SH-SY5Y (cell line): ENCODE results near the gene PSME3IP1.

Experiments used
- GATA2 ChIP-seq: IDR thresholded peaks from 2 replicates; pipeline ENCODE4 v1.6.1; 2011; ENCODE audit warnings: mild to moderate bottlenecking, low read depth, low read length
- GATA3 ChIP-seq: IDR thresholded peaks from 2 replicates; pipeline ENCODE4 v1.6.1; 2011; ENCODE audit warnings: low read depth, mild to moderate bottlenecking, low read length, moderate library complexity

Gene PSME3IP1

GRCh38 chr16:57146040-57146647 is 39.7 kb downstream of the PSME3IP1 start:
- no peak for TF ChIP-seq GATA2
- TF ChIP-seq GATA3, result no peak

DNA sequence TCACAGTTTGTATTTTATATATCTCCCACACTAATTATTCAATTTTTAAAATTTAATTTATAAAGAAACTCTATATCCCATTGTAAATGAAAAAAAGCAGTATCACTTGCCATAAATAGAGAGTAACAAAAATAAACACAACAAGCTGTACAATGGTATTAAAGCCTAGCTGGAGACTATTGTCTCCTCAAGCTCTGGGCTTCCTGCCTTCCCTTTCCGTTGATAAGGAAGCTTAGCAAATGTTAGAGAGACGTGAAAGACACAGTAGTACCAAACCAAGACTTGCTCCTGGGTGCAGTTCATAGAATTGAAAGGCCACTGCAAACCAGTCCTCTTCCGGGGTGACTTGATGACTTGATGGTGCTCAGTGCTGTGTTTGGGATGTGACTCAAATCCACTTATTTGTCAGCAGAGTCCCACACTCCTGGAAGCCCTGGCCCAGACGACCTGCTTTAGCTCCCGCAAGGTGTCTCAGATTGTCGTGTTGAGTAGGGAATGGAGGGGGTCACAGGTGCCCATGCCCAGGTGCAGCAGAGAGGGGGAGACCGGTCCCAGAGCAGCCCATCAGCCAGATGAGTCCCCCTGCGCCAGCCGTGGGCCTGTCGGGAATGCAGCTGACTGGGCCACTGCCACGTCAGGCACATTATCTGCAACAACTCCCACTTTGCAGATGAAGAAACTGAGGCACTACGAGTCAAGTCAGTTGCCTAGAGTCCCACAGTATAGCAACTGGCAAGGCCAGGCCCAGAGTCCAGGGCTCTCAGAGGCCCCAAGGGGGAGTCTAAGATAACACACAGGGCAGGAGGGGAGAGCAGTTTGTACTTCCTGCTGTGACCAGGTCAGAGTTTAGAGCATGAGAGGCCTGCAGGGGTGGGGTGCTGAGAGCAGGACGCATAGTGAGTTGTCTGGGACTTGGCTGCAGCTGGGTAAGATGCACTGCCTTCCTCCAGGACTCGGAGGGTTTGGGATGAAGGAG is 40.5 kb downstream of the PSME3IP1 start:
- TF ChIP-seq GATA3 (no peak), GATA2 (no peak)

DNA sequence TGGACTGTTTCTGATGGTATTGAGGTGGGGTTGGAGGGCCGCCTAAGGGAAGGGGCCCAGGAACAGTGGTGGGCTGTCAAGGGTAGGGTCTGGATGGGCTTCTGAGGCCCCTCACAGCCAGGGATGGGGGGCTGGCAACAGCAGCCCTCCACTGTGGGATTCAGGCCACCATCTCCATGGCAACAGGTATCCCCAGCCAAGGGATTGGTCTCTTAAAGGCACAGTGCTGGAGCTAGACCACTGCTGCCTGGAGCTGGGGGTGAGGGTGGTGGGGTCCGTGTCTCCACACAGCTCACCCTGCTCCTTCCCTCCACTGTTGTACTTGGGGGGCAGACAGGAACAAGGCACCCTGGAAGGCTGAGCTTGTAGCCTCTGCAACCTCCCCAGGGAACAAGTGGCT is 41.8 kb downstream of the PSME3IP1 start:
- TF ChIP-seq GATA2 (no peak), GATA3 (no peak)

DNA sequence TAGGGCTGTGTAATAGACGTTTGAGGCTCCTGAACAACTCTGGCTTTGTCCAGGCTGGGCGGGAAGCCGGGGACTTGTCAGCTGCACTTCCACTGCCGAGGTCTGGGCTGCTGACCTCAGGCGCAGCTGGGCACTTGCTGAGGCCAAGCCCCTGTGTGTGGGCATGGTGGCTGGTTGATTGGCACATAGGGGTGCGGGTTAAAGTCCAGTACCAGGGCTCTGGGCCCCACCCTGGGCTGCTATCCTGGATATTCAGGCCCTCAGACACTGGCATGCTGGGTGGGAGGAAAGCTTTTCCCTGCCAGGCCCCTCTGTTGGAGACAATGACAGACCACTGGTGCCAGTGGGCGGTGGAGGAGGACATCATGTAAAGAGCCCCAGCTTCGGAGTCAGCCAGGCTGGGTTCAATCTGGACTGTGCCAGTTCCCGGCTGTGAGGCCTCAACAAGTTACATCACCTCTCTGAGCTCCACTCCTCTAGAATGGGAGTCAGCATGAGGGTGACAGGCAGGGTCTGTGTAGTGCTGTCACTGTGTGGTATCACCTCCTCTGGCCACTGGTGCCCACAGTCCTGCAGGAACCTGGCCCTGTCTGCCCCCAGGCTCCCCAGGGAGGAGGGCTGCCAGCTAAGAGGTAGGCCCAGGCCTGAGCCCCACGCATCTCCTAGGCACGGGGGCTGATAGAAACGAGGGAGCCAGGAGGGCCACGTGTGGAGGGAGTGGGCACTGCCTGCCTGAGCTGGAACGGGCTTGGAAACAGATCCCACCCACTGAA is 42.5 kb downstream of the PSME3IP1 start:
- no peak for TF ChIP-seq GATA3
- TF ChIP-seq GATA2, result no peak

DNA sequence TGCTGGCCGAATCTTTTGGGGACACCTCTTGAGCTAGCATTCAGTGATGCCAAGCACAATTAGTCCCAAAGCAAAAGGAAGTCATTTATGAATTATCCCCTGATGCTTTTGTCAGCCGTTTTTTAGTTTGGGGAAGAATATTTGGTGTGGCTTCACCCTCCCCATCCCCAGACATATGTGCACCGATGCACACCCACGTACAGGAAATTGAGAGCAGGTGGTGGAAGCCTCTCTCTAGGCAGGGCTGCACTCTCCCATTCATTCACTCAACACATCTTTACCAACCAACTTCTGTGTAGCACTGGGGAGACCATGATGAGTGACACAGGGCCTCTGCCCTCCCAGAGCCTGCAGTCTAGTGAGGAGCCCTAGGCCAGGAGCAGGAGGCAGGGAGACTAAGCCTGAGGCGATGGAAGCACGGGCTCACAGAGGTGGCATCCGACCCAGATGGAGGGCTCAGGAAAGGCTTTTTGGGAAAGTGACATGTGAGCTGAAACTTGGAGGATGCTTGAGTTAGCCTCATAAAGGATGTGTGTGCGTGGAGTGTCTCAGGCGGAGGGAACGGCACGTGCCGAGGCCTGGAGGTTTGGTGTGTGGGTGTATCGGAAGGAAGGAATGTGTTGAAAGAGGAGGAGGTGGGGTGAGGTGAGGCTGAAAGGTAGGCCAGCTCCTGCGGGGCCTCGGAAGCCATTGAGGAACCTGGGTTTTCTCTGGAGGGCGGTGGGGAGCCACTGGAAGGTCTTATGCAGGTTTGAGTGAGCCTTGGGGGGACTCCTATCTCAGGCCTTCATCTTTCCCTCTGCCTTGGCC is 43.8 kb downstream of the PSME3IP1 start:
- TF ChIP-seq GATA3 (no peak), GATA2 (no peak)

GRCh38 chr16:57140931-57141668 is 44.7 kb downstream of the PSME3IP1 start:
- TF ChIP-seq GATA3 (no peak), GATA2 (peak; percentile 24; the same call in 1 of the 2 replicates)

- no peak for TF ChIP-seq GATA3
- no peak for TF ChIP-seq GATA2
These were observed 47.4 kb downstream of the PSME3IP1 start for GRCh38 chr16:57138281-57138935.

- TF ChIP-seq GATA2 (no peak), GATA3 (no peak)
These were observed 48.1 kb downstream of the PSME3IP1 start for GRCh38 chr16:57137566-57138273.

DNA sequence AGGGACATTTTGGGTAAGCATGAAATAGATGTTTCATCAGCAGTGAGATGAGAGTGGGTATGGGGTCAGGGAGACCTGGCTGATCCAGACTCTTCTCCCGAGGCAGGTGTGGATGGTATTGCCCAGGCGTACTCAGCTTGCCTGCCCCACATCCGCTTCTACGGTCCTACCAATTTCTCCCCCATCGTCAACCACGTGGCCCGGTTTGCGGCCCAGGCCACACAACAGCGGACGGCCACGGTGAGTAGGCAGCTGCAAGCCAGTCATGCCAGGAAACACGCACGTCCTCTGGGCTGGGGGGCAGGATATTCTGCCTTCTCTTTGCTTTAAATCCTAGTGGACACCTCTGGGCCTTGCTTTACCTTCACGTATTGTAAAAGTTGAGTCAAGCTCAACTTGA is 48.8 kb downstream of the PSME3IP1 start:
- no peak for TF ChIP-seq GATA2
- no peak for TF ChIP-seq GATA3

DNA sequence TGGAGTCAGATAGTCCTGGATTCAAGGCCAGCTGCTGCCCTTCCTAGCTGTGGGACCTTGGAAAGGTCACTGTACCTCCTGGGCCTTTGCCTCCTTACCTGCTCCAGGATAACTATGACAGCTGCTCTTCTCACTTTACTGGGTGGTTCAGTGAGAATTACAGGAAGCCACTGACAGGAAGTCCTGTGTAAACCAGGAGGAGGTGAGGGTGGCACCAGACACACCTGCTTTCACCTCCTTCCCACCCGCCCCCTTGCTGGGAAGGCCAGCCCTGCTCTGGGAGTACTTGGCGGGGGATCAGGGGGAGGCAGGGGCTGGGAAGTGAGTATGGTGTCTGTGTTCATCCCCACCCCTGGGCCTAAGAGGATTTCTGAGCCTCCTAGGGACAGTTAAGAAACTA is 50.9 kb downstream of the PSME3IP1 start:
- TF ChIP-seq GATA3, result no peak
- TF ChIP-seq GATA2, result no peak

GRCh38 chr16:57133886-57134285 is 52.0 kb downstream of the PSME3IP1 start:
- no peak for TF ChIP-seq GATA2
- no peak for TF ChIP-seq GATA3

DNA sequence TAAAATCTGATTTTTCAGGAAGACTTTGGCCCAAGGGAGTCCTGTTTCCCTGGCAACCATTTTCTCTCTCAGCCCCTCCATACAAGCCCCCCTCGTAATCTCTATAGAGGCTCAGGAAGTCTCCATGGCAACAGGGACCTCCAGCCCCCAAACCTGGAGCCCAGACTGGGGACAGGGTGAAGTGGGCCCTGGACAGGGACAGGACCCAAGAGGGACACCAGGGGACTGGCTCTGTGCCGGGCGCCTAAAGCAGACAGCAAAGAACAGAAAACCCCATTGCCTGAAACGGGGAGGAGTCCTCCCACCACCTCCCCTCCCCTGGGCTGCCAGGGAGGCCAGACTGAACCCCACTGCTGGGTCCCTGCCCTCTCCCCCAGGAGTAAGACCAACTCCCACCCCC is 52.8 kb downstream of the PSME3IP1 start:
- no peak for TF ChIP-seq GATA2
- TF ChIP-seq GATA3, result no peak
